ENCODE results near the gene ATP5F1E.
"Not testable (repeated sequence)": the region's sequence is repeated elsewhere in the genome, so short reads cannot be mapped to it uniquely, and the experiment has no call there.

Gene ATP5F1E

DNA sequence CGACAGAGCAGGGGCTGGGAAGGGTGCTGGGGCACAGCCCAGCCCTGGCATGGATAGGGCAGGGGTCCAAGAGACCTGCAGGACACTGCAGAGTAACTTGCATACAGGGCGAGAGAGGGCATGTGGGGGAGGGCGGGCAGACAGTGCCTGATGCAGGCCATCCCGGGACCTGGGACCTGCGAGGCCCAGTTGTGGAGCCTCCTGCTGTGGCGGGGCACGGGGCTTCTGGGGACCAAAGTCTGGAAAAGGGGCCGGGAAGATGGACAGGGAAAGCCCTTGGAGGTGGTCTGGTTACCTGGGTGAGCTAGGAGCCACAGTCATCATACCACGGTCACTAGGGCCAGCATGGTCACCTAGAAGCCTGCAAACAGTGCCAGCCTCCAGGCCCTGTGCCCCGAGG, 13.3 kb downstream of the ATP5F1E start:
- DNase-seq = no peak

DNA sequence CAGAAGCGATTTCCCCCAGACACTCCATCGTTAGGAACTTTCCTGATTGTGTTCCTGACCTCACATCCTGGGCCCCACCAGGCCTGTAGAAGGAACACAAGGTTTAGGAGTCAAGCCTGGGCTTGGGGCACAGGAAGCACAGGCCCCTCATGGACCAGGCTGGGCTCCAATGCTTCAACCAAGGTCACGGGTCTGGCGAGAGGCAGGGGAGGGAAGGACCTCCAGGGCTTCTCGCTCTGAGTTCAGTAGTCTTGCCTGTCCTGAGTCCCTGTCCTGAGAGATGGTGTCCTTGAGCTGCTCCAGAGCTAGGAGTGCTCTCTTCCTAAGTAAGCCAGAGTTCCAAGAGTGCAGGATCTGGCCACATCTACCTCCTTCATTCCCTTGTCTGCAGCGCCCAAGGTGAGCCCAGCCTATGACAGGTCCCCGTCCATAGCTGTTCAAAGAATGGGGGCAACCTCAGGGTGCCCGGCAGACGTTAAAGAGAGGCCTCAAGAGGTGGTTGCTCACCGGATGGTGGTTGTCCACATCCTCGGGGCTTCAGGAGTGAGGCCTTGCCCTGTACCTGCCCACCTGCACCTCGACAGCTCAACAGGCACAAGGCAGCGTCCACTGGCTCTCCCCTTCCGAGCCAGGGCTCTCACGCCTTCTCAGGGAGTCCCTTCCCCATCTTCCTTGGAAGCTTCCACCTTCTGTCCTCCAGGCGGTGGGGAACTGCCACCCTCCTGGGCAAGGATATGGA, 14.5 kb downstream of the ATP5F1E start:
- no peak for DNase-seq

- DNase-seq = no peak
Measured at GRCh38 chr20:59016795-59017492, 15.2 kb downstream of the ATP5F1E start.

DNA sequence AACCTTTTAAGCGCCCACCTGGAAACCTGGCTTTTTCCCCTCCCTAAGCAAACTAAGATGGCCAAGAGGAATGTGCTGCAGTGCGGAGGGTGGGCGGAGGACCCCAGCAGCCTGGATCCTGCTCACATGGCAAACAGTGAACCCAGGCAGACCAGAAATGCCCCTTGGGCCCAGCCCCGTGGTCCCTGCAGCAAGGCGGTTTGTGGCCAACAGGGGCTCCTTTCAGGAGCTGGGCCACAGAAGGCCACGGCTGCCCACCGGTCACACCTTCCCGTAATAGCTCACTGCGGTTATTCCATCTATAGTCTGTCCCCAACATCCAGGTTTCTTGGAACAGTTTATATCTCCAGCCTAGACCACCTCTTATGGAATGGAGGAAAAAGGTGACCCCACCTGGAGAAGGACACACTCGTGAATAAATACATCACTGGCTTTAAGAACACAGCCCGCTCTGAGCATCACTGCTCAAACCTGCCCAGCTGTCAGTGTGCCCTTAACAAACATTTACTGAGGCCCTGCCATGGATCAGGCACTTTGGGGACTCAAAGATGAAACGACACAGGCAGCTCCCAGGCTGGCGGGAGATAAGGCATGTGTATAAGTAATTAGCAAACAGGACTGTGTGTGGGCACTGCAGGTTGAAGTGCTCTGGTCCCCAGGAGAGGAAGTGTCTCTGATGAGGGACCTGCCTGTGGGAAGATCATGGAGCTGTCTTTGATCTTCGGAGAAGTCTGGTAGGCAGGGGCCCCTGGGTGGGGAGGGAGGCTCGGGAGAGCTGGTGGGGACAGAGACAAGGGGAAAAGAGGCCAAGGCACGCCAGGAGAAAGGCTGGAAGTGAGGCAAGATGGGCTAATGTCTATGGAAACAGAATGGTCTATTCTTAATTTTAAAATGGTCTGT, 16.1 kb downstream of the ATP5F1E start:
- DNase-seq = no peak

- no peak for DNase-seq
Measured at GRCh38 chr20:59015411-59015810, 16.7 kb downstream of the ATP5F1E start.

DNA sequence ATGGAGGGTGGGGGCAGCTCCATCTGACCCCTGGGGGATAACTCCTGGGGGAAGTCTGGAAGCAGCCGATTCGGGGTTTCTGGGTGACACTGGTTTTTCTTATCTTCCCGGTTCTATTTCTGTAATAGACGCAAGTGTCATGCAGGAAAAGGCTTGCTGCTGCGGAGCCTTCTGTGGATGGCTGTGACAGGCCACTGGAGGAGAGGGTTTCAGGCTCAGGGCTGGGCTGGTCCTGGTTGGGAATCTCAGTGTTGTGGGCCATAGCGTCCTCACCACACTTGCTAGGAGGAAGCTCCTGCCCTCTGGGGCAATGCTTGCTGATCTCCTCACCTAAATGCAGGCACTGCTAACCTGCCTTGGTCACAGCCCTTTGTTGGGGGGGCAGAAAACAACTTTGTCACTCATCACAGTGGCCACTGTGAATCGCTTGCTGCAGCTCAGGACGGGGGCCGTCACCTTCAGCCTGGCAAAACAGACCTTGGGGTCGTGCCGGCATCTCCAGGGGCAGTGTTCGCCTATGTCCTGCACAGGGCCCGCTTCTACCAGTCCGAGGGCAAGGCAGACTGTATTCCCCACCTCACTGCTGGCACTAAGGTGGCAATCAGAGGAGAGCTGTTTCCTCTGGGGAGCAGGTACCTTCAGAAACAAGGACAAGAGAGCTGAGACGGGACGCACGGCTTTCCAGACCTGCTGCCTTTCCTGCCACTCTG, 17.3 kb downstream of the ATP5F1E start:
- no peak for DNase-seq

DNA sequence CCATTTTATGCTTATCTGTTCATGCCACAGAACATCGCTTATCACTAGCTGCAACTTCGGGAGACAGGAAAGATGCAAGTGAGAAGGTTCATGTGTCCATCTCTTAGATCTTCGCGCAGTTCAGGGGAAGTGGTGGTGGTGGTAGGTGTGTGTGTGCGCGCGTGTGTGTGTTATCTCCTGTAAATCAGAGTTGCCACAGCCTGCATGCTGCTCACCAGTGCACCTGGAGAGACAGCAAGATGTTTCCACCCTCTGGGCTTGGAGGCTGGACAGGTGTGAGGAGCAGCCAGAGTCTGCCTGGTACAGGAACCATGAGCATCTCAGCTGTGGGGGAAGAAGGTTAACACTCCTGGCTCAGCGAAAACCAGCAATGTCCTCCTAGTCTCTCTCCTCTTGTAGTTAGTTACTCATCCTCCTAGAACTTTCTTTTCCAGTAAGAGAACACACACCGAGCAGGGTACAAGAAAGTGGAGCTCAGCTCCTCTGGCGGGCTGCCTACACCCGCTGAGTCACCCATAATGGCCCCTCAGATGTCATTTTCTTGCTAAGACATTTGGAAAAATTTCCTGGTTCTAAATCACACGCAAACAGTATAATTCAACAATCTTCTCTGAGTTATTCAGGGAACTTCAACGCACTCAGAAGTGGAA, 18.1 kb downstream of the ATP5F1E start:
- DNase-seq = no peak

- no peak for DNase-seq
Measured at GRCh38 chr20:59013031-59013951, 18.8 kb downstream of the ATP5F1E start.

- not testable (repeated sequence) for DNase-seq
Measured at GRCh38 chr20:59011874-59012157, 20.3 kb downstream of the ATP5F1E start.

DNA sequence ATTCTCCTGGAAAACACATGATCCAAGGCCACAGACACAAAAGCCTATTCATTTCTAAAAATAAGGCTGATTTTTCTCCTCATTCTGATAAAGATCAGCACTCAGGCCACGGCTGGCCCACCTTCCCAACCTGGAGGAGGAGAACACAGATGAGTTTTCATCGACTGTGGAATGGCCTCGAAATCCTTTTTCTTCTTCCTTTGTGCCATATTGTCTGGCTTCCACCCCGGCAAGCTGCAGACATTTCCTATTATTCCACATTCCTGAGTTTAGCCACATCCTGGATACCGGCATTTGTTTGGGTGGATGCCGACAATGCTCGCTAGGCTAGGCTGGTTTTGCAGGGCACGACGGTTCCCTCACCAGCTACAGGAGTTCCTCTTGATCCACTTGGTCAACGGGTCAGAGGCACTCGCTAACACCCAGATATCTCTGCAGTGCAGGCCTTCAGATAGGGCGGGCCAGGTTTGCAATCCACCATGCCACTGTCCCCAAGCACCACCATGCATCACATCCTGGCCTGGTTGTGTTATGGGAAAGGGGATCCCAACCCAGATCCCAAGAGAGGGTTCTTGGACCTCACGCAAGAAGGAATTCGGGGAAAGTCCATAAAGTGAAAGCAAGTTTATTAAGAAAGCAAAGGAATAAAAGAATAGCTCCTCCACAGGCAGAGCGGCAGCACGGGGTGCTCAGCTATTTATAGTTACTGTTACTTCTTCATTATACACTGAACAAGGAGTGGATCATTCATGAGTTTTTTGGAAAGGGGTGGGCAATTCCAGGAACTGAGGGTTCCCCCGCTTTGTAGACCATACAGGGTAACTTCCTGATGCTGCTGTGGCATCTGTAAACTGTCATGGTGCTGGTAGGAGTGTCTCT, 20.9 kb downstream of the ATP5F1E start:
- no peak for DNase-seq

GRCh38 chr20:59010321-59010994, 21.7 kb downstream of the ATP5F1E start:
- no peak for DNase-seq

DNA sequence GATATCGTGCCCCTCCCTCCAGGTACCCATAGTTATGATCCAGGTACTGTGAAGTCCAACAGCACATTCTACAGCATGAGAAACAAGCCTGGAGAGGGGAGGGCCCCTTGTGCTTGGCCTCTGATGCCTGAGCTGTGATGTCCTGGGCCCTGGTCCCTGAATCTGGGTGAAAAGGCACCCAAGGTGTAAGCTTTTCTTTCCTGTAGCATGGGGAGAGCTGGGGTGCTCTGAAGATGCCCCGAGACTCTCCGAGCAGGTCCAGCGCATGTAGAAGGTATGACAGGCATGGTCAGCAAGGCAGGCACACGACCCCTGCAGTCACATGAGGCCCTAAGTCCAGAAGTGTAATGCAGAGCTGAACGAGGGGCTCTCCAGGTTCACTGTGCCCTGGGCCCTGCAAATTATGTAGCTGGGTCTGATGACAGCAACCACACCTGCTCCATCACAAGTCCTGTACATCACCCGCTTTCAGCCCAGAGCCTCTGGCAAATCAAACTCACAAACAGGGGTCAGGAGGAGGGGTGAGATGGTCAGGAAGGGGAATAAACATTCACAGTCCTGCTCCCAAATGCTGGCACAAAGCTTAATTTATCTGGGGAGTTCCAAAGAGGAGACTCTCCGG, 23.3 kb downstream of the ATP5F1E start:
- DNase-seq = no peak

- no peak for DNase-seq
Measured at GRCh38 chr20:59007665-59008511, 24.2 kb downstream of the ATP5F1E start.

- DNase-seq = no peak
Measured at GRCh38 chr20:59006864-59007664, 25.1 kb downstream of the ATP5F1E start, which contains the start of gene CTSZ. Gene CTSZ, minus strand, starts transcription at chr20:59007254. Its CDS starts 126 bp downstream, at chr20:59007128.

GRCh38 chr20:59006167-59006863, 25.8 kb downstream of the ATP5F1E start:
- DNase-seq = no peak

- DNase-seq = no peak
Measured at GRCh38 chr20:59005523-59006166, 26.5 kb downstream of the ATP5F1E start.
